DMS153 treated with DMSO at 0.1 percent for 48 hours (cell line): ENCODE results near the gene BIRC5.

Experiments
- DNase-seq: peaks from one replicate; lab custom pipeline; 2025; ENCODE audit not compliant: unreplicated experiment; lab: John Stamatoyannopoulos, UW

Gene BIRC5

DNA sequence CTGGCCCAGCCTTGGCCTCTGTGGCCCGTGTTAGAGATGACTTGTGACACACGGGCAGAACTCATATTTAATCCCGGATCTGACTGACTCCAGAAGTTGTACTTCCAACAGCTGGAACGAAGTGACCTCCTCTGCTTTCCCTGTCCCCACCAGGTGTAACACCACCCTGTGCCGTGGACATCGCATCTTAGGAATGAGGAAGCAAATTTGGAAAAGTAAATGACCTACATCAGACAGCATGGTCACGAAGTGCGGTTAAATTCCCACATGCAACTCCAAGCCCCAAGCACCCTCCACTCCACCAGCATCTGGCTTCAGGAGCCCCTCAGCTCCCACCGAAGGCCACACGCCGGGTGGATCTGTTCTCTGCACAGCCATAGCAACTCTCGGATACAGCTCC, 30.1 kb upstream of the BIRC5 start:
- DNase-seq: no peak

DNA sequence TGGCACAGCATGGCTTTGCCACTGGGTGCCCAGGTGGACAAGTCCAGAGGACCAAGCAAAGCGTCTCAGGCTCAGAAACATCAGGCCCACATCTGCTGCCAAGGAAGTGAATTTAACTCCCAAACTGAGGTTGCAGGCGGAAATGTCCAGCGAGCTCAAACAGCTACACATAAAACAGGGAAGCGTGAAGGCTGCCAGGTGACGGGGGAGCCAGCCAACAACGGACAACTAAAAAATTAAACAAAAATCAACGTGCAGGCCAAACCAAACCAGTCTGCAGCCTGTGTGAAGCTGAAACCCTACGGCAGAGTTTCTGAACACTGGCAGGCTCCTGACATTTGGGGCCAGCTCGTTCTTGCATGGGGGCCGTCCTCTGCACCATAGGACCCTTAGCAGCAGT, 29.7 kb upstream of the BIRC5 start:
- DNase-seq: no peak

DNA sequence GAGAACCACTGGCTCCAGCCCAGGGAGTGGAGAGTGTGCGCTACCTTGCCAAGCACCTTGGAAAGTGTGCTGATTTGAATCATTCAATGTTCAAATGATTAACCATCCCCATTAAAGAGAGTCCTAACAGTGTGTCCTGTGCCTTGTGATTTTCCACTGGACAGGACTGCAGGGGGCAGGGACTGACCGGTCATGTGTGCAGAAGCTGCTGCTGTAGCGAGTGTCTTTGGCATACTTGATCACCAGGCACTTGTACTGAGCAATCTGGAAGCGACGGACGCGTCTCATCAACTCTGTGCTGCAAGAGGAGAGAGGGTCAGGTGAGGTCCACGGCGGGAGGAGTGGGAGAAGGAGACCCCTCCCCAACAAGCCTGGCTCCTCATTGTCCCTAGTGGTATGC, 29.2 kb upstream of the BIRC5 start:
- no peak for DNase-seq

DNA sequence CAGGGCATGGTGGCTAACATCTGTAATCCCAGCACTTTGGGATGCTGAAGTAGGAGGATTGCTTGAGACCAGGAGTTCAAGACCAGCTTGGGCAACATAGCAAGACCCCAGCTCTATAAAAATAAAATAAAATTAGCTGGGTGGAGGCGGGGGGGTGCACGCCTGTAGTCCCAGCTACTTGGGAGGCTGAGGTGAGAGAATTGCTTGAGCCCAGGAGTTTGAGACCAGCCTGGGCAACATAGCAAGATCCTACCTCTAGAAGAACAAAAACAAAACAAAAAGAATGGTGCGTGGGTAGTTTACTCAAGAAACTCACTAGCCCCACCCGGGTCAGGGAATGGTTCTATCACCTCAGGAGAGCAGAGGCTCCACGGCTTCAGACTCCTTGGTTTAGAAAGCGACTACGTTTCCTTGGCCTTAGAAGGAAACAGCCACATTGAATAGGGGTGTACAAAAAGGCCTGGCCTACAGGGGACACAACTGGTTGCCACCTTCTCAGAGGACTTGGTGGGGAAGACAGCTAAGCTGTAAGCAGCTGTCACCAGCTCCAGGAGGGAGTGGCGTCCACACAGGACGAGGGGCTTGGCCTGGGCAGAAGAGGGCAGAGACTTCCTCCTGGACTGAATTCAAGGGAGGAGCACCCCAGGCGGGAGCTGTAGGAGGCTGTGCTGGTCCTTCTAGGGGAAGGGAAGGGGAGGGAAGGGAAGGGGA, 27.9 kb upstream of the BIRC5 start:
- DNase-seq: no peak

DNA sequence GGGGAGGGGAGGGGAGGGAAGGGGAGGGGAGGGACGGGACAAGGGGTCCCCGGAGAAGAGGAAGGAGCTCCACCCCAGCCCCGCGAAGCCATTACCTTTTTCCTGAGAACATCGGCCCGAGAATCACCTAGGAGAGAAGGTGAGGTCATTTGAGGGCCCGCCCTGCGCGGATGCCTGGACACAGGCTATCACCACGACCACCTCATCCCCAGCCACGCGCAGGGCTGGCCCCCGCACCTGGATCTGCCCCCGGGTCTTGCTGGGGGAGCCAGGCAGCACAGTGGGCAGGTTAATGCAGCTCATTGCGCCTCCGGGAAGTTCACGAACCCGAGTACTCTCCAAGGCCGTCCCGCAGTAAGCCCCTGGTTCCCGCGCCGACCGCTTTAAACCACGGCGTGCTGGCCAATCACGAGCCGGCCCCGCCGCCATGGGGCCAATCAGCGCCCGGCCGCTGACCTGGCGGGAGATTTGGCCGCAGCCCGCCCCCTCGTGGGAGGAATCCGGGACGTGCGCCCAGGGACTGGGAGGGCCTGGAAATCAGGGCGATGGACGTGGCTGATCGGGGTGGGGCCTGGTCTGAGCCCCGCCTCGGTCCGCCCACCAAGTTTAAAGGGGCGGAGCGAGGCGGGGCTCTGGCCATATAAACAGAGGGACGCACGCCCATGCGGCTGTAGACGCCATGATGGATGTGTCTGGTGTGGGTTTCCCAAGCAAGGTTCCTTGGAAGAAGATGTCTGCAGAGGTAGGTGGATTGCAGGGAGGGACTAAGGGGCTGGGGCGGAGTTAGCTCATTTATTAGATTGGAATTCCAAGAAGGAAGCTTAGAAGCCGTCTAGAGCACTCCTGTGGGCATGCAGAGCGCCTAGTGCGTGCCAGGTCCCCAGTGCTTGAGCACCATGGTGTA, 27.1 kb upstream of the BIRC5 start, which contains the start of the genes AFMID and TK1:
Gene AFMID, plus strand, starts transcription at position 671 of the 904 bp plus-strand sequence. Its CDS starts 9 bp downstream, at position 680.
Gene TK1, minus strand, starts transcription at position 361 of the 904 bp plus-strand sequence. Its CDS starts 58 bp downstream, at position 303.
- DNase-seq: peak; percentile 96

DNA sequence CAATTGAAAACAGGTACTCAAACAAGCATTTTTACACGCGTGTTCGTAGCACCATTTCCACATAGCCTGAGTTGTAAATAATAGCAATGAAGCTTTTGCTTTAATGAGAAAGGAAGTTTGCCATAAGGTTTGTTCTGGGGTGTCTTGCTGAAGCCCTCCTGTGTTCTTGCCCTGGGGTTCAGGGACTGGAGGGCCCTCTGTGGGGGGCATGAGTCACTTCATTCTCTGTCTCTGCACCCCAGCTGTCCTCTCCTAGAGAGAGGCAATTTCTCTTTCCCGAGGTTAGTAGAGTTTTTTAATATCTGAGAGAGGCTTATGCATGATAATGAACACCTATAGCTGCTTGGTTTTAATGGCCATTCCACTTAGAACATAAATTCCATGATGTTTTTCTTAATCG, 17.3 kb upstream of the BIRC5 start:
- DNase-seq: no peak

DNA sequence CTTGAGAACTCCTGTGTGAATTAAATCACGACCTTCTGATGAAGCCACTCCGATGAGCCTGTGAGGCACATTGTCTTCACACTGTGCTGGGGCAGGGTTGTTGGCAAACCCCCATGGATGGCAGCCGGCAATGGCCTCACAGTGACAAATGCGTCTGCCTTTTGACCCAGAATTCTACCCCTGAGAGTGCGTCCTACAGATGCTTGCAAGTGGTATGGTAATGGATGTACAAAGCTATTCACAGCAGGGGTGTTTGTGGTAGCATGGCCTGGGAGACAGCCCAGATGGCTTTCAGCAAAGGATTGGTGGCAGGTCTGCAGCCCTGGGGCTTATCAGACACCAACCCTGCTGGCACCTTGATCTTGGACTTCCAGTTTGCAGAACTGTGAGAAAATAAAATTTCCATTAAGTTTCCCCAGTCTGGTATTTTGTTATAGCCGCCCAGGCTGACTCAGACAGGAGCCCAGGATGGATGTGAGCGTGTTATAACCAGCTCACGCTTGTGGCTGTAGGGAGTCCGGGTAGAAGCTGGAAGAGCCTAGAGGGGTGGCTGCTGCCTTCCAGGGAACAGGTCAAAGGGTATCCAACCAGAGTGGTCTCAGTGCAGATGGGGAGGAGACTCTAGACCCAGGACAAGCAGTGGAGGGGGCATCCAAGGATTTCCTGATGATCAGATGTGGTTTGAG, 16.8 kb upstream of the BIRC5 start:
- DNase-seq: no peak

DNA sequence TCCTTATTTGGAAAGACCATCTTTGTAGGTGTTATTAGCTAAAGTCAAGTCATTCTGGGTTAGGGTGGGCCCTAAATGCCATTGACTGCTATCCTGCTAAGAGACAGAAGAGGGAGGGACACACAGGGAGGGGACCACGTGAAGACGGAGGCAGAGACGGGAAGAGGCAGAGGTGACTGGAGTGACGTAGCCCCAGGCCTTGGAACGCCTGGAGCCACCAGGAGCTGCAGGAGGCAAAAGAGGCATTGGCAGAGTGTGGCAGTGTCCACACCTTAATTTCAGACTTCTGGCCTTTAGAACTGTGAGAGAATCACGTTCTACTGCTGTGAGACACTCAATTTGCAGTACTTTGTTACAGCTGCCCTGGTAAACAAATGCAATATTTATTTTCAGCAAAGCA, 13.6 kb upstream of the BIRC5 start:
- DNase-seq: no peak

DNA sequence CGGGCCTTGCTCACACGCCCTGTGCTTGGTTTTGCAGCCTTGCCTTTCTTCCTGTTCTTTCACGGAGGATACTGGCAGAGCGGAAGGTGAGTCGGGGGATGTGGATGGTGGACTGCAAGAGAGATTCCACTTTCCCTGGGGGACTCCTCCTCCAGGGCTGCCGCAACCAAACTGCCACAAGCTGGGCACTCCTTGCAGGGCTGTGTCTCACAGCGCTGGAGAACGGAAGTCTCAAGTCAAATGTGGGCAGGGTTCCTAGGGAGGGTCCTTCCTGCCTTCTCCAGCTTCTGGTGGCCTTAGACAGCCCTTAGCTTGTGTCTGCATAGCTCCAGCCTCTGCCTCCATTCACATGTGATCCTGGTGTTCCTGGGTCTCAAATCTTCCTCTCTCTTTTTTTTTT, 11.4 kb upstream of the BIRC5 start:
- no peak for DNase-seq

DNA sequence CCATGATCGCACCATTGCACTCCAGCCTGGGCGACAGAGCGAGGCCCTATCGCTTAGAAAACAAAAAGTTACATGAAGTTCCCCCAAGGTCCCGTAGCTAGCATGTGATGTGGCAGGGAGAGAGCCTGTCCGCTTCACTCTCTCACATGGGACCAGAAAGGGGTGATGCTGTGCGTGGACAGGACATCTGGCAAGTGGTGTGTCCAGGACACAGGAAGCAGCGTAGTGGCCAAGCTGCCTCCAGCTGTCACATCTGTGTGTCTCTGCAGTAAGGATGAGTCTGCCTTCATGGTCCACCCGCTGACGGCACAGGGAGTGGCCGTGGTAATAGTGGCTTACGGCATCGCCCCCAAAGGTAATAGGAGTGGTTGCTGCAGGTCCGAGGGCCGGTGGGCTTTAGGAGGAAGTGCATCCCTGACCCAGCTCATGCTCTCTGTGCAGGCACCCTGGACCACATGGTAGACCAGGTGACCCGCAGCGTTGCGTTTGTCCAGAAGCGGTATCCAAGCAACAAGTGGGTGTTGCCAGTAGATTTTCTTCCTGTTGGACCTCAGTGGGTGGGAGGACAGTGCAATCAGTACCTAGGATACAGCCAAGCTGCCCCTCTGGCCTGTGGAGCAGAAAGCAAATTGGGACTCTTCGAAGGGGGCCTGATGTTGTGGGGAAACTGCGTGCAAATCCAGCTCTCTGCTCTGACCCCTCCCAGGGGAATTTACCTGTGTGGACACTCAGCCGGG, 9.5 kb upstream of the BIRC5 start:
- DNase-seq: no peak

DNA sequence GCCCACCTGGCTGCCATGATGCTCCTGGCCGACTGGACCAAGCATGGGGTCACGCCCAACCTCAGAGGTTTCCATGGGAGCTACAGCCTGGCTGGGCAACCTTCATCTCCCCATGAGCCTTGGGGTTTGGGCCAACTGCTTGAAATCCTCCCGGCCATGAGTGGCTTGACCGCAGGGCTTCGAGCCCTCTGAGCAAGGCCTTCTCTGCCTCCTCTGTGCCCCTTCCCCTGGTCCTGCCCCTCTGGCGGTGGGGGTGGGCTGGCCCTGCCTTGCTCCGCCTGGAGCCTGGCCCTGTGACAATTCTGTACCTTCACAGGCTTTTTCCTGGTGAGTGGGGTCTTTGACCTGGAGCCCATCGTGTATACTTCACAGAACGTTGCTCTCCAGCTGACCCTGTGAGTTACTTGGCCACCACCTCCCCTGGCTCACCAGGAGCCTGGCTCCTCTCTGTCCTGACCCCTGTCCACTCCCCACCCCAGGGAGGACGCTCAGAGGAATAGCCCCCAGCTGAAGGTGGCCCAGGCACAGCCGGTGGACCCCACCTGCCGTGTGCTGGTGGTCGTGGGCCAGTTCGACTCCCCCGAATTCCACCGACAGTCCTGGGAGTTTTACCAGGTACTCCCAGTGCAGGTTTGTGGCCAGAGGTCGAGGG, 8.8 kb upstream of the BIRC5 start:
- no peak for DNase-seq

DNA sequence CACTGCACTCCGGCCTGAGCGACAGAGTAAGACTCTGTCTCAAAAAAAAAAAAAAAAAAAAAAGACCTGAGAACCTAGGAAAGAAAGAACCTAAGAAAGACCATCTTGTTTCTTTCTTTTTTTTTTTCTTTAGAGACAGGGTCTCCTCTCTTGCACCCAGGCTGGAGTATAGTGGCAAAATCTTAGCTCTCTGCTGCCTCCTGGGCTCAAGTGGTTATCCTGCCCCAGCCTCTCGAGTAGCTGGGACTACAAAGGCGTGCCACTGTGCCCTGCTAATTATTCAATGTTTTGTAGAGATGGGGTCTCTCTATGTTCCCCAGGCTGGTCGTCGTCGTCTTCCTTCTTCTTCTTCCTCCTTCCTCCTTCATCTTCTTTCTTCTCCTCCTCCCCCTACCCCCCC, 7.8 kb upstream of the BIRC5 start:
- no peak for DNase-seq

DNA sequence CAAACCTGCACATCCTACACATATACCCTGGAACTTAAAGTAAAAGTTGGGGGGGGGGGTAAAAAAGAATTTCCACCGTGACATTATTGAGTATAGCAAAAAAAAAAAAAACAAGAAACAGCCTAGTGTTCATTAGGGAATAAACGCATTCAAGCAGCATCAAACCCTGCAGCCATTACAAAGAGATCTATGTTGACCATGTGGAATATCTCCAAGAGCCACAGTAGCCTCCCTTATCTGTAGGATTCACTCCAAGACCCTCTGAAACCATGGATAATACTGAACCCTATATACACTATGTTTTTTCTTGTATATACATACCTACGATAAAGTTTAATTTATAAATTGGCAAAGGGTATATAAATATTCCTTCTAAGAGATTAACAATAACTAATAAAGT, 5.6 kb upstream of the BIRC5 start:
- no peak for DNase-seq

DNA sequence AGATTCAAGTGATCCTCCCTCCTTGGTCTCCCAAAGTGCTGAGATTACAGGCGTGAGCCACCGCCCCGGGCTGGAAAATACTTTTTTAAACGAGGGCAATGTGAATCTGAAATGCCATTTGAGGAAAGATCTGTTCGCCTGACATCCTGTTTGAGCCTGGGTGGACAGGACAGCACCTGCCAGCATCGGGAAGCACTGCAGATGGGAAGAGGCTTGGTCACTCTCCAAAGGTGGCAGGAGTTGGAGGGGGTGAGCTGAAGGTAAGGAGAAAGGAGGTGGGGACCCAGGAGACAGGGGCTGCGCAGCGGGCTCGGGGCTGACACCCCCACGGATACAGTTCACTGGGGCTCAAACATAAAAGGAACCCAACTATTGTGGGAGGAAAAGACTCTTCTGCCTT, 3.9 kb upstream of the BIRC5 start:
- no peak for DNase-seq

DNA sequence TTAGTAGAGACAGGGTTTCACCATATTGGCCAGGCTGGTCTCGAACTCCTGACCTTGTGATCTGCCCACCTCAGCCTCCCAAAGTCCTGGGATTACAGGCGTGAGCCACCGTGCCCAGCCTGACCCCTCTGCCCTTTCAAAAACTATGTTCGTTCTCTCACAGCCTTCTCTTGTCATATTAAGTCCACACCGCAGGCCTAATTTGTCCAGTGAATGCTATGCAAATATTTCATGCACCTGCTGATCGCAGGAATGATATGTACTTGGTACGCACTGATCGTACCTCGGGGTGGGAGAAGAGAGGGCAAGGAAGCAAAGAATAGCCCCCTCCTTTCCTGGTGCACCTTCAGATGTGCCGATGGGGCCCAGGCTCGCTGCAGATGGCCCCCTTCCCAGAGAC, 3.0 kb upstream of the BIRC5 start:
- no peak for DNase-seq

DNA sequence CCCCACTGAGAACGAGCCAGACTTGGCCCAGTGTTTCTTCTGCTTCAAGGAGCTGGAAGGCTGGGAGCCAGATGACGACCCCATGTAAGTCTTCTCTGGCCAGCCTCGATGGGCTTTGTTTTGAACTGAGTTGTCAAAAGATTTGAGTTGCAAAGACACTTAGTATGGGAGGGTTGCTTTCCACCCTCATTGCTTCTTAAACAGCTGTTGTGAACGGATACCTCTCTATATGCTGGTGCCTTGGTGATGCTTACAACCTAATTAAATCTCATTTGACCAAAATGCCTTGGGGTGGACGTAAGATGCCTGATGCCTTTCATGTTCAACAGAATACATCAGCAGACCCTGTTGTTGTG, 631 bp downstream of the BIRC5 start:
- no peak for DNase-seq

DNA sequence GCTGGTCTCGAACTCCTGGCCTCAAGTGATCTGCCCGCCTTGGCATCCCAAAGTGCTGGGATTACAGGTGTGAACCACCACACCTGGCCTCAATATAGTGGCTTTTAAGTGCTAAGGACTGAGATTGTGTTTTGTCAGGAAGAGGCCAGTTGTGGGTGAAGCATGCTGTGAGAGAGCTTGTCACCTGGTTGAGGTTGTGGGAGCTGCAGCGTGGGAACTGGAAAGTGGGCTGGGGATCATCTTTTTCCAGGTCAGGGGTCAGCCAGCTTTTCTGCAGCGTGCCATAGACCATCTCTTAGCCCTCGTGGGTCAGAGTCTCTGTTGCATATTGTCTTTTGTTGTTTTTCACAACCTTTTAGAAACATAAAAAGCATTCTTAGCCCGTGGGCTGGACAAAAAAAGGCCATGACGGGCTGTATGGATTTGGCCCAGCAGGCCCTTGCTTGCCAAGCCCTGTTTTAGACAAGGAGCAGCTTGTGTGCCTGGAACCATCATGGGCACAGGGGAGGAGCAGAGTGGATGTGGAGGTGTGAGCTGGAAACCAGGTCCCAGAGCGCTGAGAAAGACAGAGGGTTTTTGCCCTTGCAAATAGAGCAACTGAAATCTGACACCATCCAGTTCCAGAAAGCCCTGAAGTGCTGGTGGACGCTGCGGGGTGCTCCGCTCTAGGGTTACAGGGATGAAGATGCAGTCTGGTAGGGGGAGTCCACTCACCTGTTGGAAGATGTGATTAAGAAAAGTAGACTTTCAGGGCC, 5.5 kb downstream of the BIRC5 start:
- no peak for DNase-seq

DNA sequence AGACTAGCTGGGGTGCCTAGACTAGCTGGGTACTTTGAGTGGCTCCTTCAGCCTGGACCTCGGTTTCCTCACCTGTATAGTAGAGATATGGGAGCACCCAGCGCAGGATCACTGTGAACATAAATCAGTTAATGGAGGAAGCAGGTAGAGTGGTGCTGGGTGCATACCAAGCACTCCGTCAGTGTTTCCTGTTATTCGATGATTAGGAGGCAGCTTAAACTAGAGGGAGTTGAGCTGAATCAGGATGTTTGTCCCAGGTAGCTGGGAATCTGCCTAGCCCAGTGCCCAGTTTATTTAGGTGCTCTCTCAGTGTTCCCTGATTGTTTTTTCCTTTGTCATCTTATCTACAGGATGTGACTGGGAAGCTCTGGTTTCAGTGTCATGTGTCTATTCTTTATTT, 9.0 kb downstream of the BIRC5 start:
- DNase-seq: no peak

DNA sequence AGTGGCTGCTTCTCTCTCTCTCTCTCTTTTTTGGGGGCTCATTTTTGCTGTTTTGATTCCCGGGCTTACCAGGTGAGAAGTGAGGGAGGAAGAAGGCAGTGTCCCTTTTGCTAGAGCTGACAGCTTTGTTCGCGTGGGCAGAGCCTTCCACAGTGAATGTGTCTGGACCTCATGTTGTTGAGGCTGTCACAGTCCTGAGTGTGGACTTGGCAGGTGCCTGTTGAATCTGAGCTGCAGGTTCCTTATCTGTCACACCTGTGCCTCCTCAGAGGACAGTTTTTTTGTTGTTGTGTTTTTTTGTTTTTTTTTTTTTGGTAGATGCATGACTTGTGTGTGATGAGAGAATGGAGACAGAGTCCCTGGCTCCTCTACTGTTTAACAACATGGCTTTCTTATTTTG, 9.7 kb downstream of the BIRC5 start:
- DNase-seq: no peak
